CD4-positive, alpha-beta T cell treated with Interleukin-15 for 4 hours (primary cell): ENCODE results near the gene WDR48.

Experiments used
- DNase-seq: peaks from one replicate; pipeline ENCODE4 v3.0.0-alpha.2; 2020; ENCODE audit warnings: low spot score

Gene WDR48

GRCh38 chr3:39102504-39103323 is 50.9 kb downstream of the WDR48 start:
- no peak for DNase-seq

GRCh38 chr3:39103324-39103693 is 51.5 kb downstream of the WDR48 start:
- DNase-seq: no peak

DNA sequence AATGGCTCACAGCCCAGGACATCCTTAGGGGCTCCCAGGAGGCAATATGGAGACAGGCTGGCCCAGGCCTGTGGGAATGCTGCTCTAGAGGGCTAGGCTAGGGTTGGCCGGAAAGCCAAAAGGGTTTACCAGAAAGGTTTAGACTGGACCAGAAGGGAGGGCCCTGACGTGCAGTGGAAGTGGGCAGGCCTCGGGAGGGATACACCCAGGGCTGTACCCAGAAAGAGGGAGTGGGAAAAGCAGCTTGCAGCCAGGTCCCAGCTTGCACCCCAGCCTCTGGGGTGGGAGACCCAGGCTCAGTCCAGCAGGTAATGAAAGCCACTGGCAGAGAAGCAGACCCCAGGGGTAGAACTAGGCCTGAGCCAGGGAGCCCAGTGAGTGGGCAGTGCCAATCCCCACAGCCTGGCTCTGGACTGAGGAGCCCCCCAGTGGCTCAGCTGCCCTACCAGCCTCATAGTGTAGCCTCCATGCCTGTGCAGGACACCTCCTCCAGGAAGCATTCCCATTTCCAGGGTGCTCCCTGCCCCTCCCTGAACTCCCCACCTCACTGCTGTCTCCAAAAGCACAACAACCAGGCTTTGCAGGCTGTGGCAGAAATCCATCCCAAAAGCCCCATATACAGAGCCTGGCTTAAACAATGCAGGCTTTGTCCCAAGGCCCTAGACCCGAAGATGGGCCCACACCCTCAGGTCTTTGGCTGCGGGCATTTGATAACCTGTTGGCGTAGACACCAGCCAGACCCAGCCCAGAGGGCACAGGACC is 52.2 kb downstream of the WDR48 start:
- DNase-seq: no peak

DNA sequence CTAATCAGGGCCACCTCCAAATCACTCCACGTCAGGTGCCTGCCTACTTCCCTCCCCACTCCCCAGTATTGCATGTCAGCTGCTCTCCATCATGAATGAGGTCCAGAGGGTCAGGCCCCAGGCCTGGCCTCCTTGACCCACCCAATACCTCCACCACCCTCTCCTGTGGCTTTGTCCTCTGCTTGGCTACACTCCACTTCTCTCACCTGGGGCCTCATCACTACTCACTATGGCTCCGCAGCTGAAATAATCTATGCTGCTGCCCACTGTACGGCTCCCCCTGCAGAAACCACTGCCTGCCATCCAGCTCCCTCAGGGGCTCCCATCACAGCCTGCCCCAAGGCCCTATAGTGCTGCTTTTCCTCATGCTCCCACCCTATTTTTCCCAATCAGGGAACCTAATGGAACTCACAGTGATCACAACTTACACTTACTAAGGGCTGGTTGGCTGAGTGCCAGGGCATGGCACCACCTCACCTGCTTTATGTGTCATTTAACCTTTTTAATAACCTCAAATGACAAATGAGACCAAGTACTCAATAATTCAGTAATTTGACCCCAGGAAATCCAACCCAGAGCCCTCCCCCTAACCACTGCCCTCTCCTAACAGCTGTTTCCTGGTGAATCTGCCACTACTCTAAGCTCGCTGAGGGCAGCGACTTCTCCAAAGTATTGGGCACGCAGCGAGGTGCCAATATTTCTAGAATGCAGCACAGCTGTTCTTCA is 53.3 kb downstream of the WDR48 start:
- DNase-seq: peak; percentile 47

- DNase-seq: no peak
Measured at GRCh38 chr3:39105687-39106063, 53.9 kb downstream of the WDR48 start.

- no peak for DNase-seq
Measured at GRCh38 chr3:39106281-39106811, 54.5 kb downstream of the WDR48 start.

DNA sequence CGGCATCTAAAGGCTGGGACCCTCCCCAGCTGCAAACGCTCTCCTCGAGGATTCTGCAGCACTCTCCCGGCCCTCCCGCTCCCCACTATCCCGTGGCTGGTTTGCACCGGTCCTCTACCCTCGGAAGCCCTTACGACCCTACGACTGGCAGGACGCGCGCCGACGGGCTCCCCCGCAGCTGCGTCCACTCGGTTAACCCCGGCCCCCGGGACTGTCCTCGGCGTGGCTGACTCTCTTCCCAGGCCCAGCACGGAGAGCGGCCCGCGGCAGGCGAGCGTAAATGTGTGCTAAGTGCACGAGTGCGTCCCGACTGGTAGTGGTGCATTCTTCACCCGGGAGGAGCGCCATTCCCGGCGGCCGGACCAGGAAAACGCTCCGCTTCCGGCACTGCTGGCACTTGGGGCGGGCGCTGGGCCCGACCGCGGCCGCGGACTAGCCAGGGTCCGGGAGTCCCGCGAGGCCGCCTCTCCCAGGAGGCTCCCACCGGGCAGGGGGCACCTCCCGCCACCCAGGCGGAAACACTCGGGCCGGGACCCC is 55.1 kb downstream of the WDR48 start:
- DNase-seq: no peak

- peak; percentile 60 for DNase-seq
Measured at GRCh38 chr3:39107388-39108199, 55.8 kb downstream of the WDR48 start, which contains the start of the genes GORASP1 and TTC21A. TSS of gene GORASP1 (minus strand) at chr3:39107627. CDS start at chr3:39107541, 86 bp downstream. TSS of gene TTC21A (plus strand) at chr3:39107680. CDS start at chr3:39107838, 158 bp downstream.

GRCh38 chr3:39108200-39108710 is 56.4 kb downstream of the WDR48 start:
- DNase-seq: peak; percentile 39

DNA sequence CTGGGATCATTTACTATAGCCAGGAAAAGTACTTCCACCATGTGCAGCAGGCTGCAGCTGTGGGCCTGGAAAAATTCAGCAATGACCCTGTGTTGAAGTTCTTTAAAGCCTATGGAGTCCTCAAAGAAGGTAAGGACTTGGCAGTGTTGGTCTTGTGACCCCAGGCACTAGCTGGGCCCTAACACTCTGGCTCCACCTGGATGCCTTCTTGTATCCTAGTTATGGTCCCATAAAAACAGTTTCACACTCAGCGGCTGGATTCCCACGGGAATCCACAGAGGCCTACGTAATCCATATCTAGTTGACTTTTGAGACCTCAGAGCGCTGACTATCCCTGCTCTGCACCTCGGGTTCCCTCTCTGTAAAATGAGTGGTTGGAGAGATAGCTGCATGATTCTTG is 57.3 kb downstream of the WDR48 start:
- no peak for DNase-seq

GRCh38 chr3:39110041-39110639 is 58.3 kb downstream of the WDR48 start:
- DNase-seq: no peak

- DNase-seq: no peak
Measured at GRCh38 chr3:39112113-39112512, 60.3 kb downstream of the WDR48 start.

GRCh38 chr3:39112535-39112934 is 60.7 kb downstream of the WDR48 start:
- no peak for DNase-seq

- DNase-seq: no peak
Measured at GRCh38 chr3:39113291-39113690, 61.5 kb downstream of the WDR48 start.

DNA sequence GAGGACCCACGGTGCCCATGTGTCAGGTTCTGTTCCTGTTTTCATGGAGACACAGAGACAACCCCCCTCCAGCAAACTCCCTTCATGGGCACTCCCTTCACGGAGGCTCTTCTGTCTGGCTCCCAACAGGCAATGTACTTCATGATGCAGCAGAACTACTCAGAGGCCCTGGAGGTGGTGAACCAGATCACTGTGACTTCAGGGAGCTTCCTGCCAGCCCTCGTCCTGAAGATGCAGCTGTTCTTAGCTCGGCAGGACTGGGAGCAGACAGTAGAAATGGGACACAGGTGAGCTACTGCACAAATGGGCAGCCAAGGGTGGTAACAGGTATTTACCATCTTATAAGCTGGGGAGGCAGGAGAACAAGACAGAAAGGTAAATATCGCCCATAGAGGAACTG is 62.6 kb downstream of the WDR48 start:
- DNase-seq: no peak

GRCh38 chr3:39115870-39116269 is 64.1 kb downstream of the WDR48 start:
- DNase-seq: no peak

GRCh38 chr3:39118079-39118478 is 66.3 kb downstream of the WDR48 start:
- no peak for DNase-seq

DNA sequence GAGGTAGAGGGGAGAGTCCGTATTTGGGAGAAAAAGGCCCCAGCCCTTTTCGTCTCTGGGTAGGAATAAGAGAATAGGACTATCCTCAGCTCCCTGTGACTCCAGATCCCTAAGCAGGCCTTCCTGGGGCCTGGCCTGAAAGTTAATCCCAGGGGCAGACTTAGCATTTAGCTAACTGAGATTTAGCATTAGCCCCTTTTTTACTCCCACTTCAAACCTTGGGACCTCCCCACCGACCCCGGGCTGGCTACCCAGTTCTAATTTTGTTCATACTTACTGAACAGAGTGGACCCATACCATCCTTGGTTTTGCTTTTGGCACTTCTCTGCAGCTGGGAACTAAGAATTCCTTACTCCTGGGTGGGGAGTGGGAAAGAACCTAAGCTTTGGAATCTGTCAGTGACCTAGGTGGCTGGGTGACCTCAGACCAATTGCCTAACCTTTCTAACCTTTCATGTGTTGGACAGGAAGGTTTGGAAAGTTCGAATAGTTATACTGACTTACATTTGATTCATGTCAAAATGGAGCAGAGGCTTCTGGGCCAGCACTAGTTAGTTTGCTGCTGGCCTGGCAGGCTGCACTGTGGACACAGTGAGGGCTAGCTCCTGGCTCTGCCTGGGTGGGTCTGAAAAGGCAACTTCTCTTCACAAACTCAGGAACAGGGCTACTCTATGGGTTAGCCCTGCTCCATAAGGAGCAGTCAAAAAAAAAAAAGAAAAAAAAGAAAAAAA is 67.3 kb downstream of the WDR48 start:
- no peak for DNase-seq

GRCh38 chr3:39121621-39122020 is 69.8 kb downstream of the WDR48 start:
- no peak for DNase-seq

DNA sequence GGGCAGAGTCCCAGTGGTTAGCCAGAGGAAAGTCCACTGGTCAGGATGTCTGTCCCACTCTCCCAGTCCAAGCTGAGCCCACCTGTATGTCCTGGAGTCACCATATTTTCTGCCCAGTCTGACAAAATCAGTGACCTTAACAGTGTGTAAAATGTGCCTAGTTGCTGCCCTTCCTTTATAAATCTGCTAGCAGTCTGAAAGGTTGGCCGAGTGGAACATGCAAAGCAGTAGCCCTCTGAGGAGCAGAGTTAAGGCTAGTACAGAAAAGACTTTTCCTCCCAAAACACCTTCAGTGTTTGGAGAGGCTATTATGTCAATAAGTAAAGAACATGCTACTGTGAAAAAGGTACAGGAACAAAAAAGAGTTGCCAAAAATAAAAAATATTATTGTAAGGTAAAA is 71.0 kb downstream of the WDR48 start:
- no peak for DNase-seq
